ENCODE data around the gene UNC119. TPM values are rescaled to one million over a fixed set of nuclear protein-coding genes. Genes with fewer than 3 reads are reported as not detected.

Gene UNC119
- total and polyA plus RNA-seq, 2 donors (not counting 1 experiment from before 2014, with no cell fraction given) = 19.2 to 26.4 TPM

- Histone ChIP-seq H3K9me3 (ENCODE audit: control insufficient read depth, insufficient read depth, low read depth, low read length) (no peaks in the 10 kb centered on the region), H2AFZ (ENCODE audit: low read length) (no peak overlapping the region), H4K20me1 (ENCODE audit: control insufficient read depth, extremely low read depth, insufficient read depth, low read length) (no peaks in the 10 kb centered on the region), H3K4me3 (replicated peaks in 1 of 4; ENCODE audit: control extremely low read depth in 1 of 4, insufficient read depth in 1 of 4, low read depth in 3 of 4, low read length in 4 of 4) (no peak overlapping the region), H3K9ac (ENCODE audit: insufficient read depth, low read length) (no peak overlapping the region), H3K27ac (ENCODE audit: insufficient read depth, low read length) (no peak overlapping the region), H3K4me2 (ENCODE audit: extremely low read depth, insufficient read depth, low read length) (no peak overlapping the region), H3K4me1 (ENCODE audit: control insufficient read depth, extremely low read depth, insufficient read depth, low read length) (no peaks in the 10 kb centered on the region), H3K27me3 (ENCODE audit: control insufficient read depth, insufficient read depth, low read length) (peaks cover 17% of the 10 kb centered on the region), H3K36me3 (ENCODE audit: control insufficient read depth, insufficient read depth, low read length) (no peaks in the 10 kb centered on the region), H3K79me2 (ENCODE audit: control insufficient read depth, insufficient read depth, low read length) (no peaks in the 10 kb centered on the region)
- TF ChIP-seq EZH2 (IDR thresholded peaks at IDR 0.05; ENCODE audit: low read length, missing control alignments) = no peak
- TF ChIP-seq, protein P1, sequence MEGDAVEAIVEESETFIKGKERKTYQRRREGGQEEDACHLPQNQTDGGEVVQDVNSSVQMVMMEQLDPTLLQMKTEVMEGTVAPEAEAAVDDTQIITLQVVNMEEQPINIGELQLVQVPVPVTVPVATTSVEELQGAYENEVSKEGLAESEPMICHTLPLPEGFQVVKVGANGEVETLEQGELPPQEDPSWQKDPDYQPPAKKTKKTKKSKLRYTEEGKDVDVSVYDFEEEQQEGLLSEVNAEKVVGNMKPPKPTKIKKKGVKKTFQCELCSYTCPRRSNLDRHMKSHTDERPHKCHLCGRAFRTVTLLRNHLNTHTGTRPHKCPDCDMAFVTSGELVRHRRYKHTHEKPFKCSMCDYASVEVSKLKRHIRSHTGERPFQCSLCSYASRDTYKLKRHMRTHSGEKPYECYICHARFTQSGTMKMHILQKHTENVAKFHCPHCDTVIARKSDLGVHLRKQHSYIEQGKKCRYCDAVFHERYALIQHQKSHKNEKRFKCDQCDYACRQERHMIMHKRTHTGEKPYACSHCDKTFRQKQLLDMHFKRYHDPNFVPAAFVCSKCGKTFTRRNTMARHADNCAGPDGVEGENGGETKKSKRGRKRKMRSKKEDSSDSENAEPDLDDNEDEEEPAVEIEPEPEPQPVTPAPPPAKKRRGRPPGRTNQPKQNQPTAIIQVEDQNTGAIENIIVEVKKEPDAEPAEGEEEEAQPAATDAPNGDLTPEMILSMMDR (conservative IDR thresholded peaks at IDR 0.05 in 1 of 2, IDR thresholded peaks at IDR 0.05 in 1 of 2; ENCODE audit: low read depth in 1 of 2, low read length in 2 of 2) = no peak
- no peak for DNase-seq (ENCODE audit: low read depth in 2 of 2)
These were observed 42.6 kb downstream of the UNC119 start for GRCh38 chr17:28509789-28510188.

GRCh38 chr17:28508211-28508724 is 44.2 kb downstream of the UNC119 start:
- H3K27me3 ChIP-seq (ENCODE audit: control insufficient read depth, insufficient read depth, low read length) = peaks cover 17% of the 10 kb centered on the region
- DNase-seq (ENCODE audit: low read depth in 2 of 2) = no peak
- H3K4me2 ChIP-seq (ENCODE audit: extremely low read depth, insufficient read depth, low read length) = no peak overlapping the region
- H2AFZ ChIP-seq (ENCODE audit: low read length) = no peak overlapping the region
- no peak overlapping the region for H3K9ac ChIP-seq (ENCODE audit: insufficient read depth, low read length)
- TF ChIP-seq, protein P1 (conservative IDR thresholded peaks at IDR 0.05 in 1 of 2, IDR thresholded peaks at IDR 0.05 in 1 of 2; ENCODE audit: low read depth in 1 of 2, low read length in 2 of 2) = no peak
- TF ChIP-seq EZH2 (IDR thresholded peaks at IDR 0.05; ENCODE audit: low read length, missing control alignments) = no peak
- no peaks in the 10 kb centered on the region for H3K4me1 ChIP-seq (ENCODE audit: control insufficient read depth, extremely low read depth, insufficient read depth, low read length)
- H3K79me2 ChIP-seq (ENCODE audit: control insufficient read depth, insufficient read depth, low read length) = no peaks in the 10 kb centered on the region
- no peaks in the 10 kb centered on the region for H4K20me1 ChIP-seq (ENCODE audit: control insufficient read depth, extremely low read depth, insufficient read depth, low read length)
- H3K36me3 ChIP-seq (ENCODE audit: control insufficient read depth, insufficient read depth, low read length) = no peaks in the 10 kb centered on the region
- H3K9me3 ChIP-seq (ENCODE audit: control insufficient read depth, insufficient read depth, low read depth, low read length) = no peaks in the 10 kb centered on the region
- H3K27ac ChIP-seq (ENCODE audit: insufficient read depth, low read length) = no peak overlapping the region
- no peak overlapping the region for H3K4me3 ChIP-seq (replicated peaks in 1 of 4; ENCODE audit: control extremely low read depth in 1 of 4, insufficient read depth in 1 of 4, low read depth in 3 of 4, low read length in 4 of 4)

- Histone ChIP-seq H3K79me2 (ENCODE audit: control insufficient read depth, insufficient read depth, low read length) (no peaks in the 10 kb centered on the region), H3K4me2 (ENCODE audit: extremely low read depth, insufficient read depth, low read length) (no peak overlapping the region), H3K36me3 (ENCODE audit: control insufficient read depth, insufficient read depth, low read length) (no peaks in the 10 kb centered on the region), H2AFZ (ENCODE audit: low read length) (no peak overlapping the region), H4K20me1 (ENCODE audit: control insufficient read depth, extremely low read depth, insufficient read depth, low read length) (no peaks in the 10 kb centered on the region), H3K27ac (ENCODE audit: insufficient read depth, low read length) (no peak overlapping the region), H3K27me3 (ENCODE audit: control insufficient read depth, insufficient read depth, low read length) (peaks cover 17% of the 10 kb centered on the region), H3K4me1 (ENCODE audit: control insufficient read depth, extremely low read depth, insufficient read depth, low read length) (no peaks in the 10 kb centered on the region), H3K9me3 (ENCODE audit: control insufficient read depth, insufficient read depth, low read depth, low read length) (no peaks in the 10 kb centered on the region), H3K4me3 (replicated peaks in 1 of 4; ENCODE audit: control extremely low read depth in 1 of 4, insufficient read depth in 1 of 4, low read depth in 3 of 4, low read length in 4 of 4) (no peak overlapping the region), H3K9ac (ENCODE audit: insufficient read depth, low read length) (no peak overlapping the region)
- TF ChIP-seq, protein P1 (conservative IDR thresholded peaks at IDR 0.05 in 1 of 2, IDR thresholded peaks at IDR 0.05 in 1 of 2; ENCODE audit: low read depth in 1 of 2, low read length in 2 of 2) = no peak
- TF ChIP-seq EZH2 (IDR thresholded peaks at IDR 0.05; ENCODE audit: low read length, missing control alignments) = no peak
- DNase-seq (ENCODE audit: low read depth in 2 of 2) = no peak
These were observed 44.7 kb downstream of the UNC119 start for GRCh38 chr17:28507567-28508203.
